ENCODE data around the gene WIF1. TPM values are rescaled to one million over a fixed set of nuclear protein-coding genes. Genes with fewer than 3 reads are reported as not detected.

WIF1 gene
- total RNA-seq, 1 donor from 2014 or later, result 0.22 TPM

GRCh38 chr12:65123435-65124063, 2.4 kb upstream of the WIF1 start:
- Mint-ChIP-seq H3K9me3 (ENCODE audit: low read depth) (no peaks in the 10 kb centered on the region), H3K36me3 (ENCODE audit: insufficient read depth) (no peaks in the 10 kb centered on the region), H3K4me3 (ENCODE audit: low read depth) (no peak overlapping the region), H3K27me3 (peaks cover 41% of the 10 kb centered on the region), H3K4me1 (ENCODE audit: low read depth) (no peaks in the 10 kb centered on the region), H3K27ac (no peak overlapping the region)
- TF ChIP-seq CTCF (IDR thresholded peaks at IDR 0.05; ENCODE audit: unreplicated experiment), result peak; percentile 81
- DNase-seq (ENCODE audit: low spot score, unreplicated experiment), result no peak

GRCh38 chr12:65122703-65123102, 1.6 kb upstream of the WIF1 start:
- Mint-ChIP-seq H3K27me3 (peaks cover 45% of the 10 kb centered on the region), H3K36me3 (ENCODE audit: insufficient read depth) (no peaks in the 10 kb centered on the region), H3K4me3 (ENCODE audit: low read depth) (no peak overlapping the region), H3K4me1 (ENCODE audit: low read depth) (no peaks in the 10 kb centered on the region), H3K27ac (no peak overlapping the region), H3K9me3 (ENCODE audit: low read depth) (no peaks in the 10 kb centered on the region)
- DNase-seq (ENCODE audit: low spot score, unreplicated experiment), result no peak
- TF ChIP-seq CTCF (IDR thresholded peaks at IDR 0.05; ENCODE audit: unreplicated experiment), result no peak

- H3K27ac Mint-ChIP-seq, result no peak overlapping the region
- no peak for TF ChIP-seq CTCF (IDR thresholded peaks at IDR 0.05; ENCODE audit: unreplicated experiment)
- H3K4me1 Mint-ChIP-seq (ENCODE audit: low read depth), result no peaks in the 10 kb centered on the region
- no peaks in the 10 kb centered on the region for H3K36me3 Mint-ChIP-seq (ENCODE audit: insufficient read depth)
- no peak overlapping the region for H3K4me3 Mint-ChIP-seq (ENCODE audit: low read depth)
- no peaks in the 10 kb centered on the region for H3K9me3 Mint-ChIP-seq (ENCODE audit: low read depth)
- no peak for DNase-seq (ENCODE audit: low spot score, unreplicated experiment)
- H3K27me3 Mint-ChIP-seq, result peaks cover 48% of the 10 kb centered on the region
Observed at GRCh38 chr12:65121956-65122469, 908 bp upstream of the WIF1 start.

- no peak for DNase-seq (ENCODE audit: low spot score, unreplicated experiment)
- no peak overlapping the region for H3K4me3 Mint-ChIP-seq (ENCODE audit: low read depth)
- TF ChIP-seq CTCF (IDR thresholded peaks at IDR 0.05; ENCODE audit: unreplicated experiment), result no peak
- H3K36me3 Mint-ChIP-seq (ENCODE audit: insufficient read depth), result no peaks in the 10 kb centered on the region
- H3K27ac Mint-ChIP-seq, result no peak overlapping the region
- H3K4me1 Mint-ChIP-seq (ENCODE audit: low read depth), result no peaks in the 10 kb centered on the region
- no peaks in the 10 kb centered on the region for H3K9me3 Mint-ChIP-seq (ENCODE audit: low read depth)
- peaks cover 50% of the 10 kb centered on the region for H3K27me3 Mint-ChIP-seq
Observed at GRCh38 chr12:65119063-65119462, 2.0 kb downstream of the WIF1 start.

- peaks cover 17% of the 10 kb centered on the region for H3K27me3 Mint-ChIP-seq
- no peak overlapping the region for H3K4me3 Mint-ChIP-seq (ENCODE audit: low read depth)
- no peaks in the 10 kb centered on the region for H3K9me3 Mint-ChIP-seq (ENCODE audit: low read depth)
- no peak overlapping the region for H3K27ac Mint-ChIP-seq
- no peak for DNase-seq (ENCODE audit: low spot score, unreplicated experiment)
- H3K36me3 Mint-ChIP-seq (ENCODE audit: insufficient read depth), result no peaks in the 10 kb centered on the region
- no peak for TF ChIP-seq CTCF (IDR thresholded peaks at IDR 0.05; ENCODE audit: unreplicated experiment)
- H3K4me1 Mint-ChIP-seq (ENCODE audit: low read depth), result no peaks in the 10 kb centered on the region
Observed at GRCh38 chr12:65113621-65114035, 7.5 kb downstream of the WIF1 start.

Data from progenitor cell of endocrine pancreas (in vitro differentiated cells).